HL-60/S4 treated with phorbol 12-myristate 13-acetate at 8.2 ng/mL for 4 days and 3 days (cell line): ENCODE measurements around the gene DPP4.

Source experiments
- in situ Hi-C: fragments of 300-500 bp; cut with MboI; formaldehyde crosslinking; loops from 2 replicates; pipeline ENCODE4 v1.15.0; 2022; ENCODE audit warnings: low sequenced_read_pairs

Gene DPP4

DNA sequence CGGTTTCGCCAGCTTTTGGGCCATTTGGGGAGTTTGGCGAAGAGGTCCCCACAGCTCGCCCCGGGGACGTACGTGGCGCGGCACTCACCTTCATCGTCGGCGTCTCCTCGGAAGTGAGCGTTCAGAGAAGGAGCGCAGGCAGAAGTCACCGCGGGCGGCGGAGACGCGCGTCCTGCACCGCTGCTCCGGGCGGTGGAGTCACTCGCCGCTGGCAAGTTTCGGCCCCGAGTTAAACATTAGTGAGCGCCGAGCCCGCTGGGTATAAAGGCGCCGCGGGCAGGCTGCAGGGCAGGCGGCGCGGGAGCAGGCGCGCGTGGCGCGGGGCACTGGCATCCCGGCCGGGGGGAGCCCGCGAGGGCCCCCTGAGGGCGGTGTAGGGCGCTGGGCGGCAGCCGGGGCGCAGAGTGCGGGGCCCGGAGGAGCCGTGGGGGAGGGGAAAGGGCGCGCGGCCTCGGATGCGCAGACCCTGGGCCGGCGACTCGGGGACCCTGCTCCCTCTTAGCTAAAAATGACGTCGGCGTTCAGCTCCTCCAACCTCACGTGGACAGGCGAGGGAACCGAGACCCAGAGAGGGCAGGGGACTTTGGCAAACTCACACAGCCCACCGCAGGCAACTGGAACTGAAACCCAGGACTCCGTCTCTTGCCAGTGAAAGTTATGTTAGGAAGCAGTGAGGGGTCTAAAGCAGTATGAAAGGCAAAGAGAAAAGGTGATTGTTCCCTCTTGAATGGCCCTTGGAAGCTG lies at the start of gene DPP4:
TSS of gene DPP4 (minus strand) at position 328 of the 744 bp plus-strand sequence. CDS start at position 94, 234 bp downstream.
- in situ Hi-C loops = no loop called here

DNA sequence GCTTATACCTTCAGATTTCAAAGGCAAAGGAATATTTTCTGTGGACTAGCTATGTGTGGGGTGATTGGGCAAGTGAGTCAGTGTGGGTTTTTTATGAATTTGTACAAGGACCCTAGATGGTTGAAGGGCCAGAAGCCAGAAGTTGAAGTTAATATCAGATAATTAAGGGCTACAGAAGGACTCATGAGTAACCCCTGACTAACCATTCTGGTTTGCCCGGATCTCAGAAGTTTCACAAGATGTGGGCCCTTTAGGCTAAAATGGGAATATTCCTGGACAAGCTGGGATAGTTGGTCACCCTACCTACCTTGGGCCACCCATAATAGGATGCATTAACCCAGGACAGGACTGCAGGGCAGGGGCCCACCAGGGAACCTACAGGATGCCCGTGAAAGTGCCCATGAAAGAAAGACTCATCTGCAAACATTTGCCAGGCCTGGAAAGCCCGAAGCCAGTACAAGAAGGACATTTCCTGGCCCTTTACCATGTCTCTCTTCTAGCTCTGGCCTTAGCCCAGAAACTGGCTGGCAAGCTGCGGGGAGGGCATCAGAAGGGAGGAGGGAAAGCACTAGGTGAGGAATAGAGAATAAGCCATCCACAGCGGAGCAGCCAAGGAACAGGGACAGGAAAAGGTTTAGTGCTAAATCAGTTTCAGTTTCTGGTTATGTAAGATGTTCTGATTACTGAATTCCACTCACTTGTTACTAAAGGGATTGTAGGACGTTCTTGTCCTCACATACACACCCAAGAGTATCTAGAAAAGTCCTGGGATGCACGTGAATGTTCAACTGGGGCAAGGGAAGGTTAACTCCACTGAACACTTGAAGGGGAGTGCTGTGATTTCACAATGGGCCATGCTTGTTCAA lies 44.4 kb upstream of the DPP4 start:
- in situ Hi-C loops = no loop called here

DNA sequence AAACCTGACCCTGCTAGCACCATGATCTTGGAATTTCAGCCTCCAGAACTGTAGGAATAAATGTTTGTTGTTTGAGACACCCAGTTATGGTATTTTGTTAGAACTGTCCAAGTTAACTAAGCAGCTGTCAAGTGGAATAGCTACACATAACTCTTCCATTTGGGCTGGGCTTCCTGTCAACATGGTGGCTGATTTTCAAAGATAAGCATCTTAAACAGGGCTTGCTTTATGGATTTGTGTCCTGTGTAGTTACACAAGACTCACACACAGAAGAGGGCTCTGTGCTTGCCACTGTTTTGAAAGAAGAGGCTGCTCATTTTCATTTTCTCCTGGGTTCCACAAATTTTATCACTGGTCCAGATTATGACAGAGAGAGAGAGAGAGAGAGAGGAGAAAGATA lies 42.3 kb upstream of the DPP4 start:
- in situ Hi-C loops = no loop called here

DNA sequence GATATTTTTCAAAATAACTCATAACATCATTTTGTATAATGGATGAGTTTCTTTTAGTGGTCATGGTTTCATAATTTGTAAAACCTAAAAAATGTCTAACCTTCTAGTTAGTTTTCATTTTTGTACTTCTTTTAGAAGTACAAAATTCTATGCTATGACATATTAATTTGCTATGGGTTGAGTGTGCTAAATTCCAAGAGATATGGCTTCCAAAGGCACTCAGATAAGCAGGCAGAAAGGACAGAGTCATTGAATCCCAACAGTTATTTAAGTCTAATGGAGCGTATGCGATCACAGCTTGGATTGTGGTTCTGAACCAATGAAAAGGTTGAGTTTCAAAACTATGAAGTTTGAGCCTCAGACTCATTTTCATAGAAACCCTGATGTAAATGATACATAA lies 41.1 kb upstream of the DPP4 start:
- in situ Hi-C loops = no loop called here

DNA sequence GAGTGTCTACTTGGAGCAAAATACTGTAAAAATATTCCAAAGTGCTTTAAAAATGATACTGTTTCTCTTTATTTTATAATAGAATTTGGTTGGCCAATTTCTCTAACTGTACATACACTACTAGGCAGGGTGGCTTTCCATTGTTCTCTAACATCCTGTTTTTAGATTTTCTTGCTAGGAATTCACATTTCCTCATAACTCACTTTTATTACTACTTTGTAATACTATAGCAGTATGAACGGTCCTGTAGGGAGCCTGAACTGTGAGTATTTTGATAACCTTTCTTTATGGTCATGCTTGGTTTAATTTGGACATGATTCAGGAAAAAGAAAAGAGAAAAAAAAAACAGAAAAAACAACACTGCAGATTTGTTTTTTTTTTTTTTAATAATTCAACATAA lies 40.3 kb upstream of the DPP4 start:
- in situ Hi-C loops = no loop called here

DNA sequence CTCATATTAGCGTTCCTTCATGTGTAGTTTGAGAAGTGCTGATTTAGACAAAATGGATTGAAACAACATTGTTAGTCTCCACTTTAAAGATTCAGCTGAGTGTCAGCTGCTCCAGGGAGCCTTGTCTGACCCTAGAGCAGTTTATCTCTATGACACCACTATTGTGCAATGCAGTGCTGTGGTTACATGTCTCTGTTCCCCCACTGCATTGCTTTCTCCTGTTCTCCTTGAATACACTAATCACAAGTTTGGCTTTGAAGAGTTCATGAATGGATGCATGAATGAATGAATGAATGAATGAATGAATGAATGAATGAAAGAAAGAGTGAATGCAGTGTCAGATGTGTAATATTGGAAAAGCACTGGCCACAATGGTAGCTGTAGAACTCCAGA lies 39.8 kb upstream of the DPP4 start:
- in situ Hi-C loops = no loop called here

DNA sequence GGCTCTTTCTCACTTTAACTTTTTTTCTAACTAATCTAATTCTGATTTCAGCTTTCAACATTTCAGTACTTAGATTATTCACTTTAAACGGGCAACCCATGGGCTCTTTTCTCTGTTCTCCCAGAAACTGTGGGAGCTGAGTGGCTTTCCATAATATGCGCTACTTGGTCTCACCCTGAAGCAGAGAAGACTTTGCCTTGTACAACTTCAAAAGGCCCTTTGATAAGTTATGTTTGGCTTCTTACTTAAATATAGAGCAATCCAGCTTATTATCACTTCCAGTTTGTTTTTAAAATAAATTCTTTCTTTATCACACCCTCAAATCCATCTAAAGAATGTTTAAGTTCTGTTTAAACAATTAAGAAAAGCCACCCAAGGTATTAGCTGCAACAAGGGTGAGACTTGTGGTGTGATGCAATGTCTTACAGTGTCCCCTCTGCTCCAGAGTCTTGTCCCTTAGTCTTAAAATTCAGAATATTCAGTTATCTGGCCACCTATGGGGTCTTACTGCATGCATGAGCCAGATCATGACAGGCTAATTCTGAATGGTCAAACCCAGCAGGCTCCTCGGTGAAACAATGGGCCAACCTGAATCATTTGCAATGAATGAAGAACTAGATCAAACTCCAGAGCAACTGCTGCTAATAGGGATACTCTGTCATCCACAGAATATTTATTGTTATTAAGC lies 39.2 kb upstream of the DPP4 start:
- in situ Hi-C loops = no loop called here

DNA sequence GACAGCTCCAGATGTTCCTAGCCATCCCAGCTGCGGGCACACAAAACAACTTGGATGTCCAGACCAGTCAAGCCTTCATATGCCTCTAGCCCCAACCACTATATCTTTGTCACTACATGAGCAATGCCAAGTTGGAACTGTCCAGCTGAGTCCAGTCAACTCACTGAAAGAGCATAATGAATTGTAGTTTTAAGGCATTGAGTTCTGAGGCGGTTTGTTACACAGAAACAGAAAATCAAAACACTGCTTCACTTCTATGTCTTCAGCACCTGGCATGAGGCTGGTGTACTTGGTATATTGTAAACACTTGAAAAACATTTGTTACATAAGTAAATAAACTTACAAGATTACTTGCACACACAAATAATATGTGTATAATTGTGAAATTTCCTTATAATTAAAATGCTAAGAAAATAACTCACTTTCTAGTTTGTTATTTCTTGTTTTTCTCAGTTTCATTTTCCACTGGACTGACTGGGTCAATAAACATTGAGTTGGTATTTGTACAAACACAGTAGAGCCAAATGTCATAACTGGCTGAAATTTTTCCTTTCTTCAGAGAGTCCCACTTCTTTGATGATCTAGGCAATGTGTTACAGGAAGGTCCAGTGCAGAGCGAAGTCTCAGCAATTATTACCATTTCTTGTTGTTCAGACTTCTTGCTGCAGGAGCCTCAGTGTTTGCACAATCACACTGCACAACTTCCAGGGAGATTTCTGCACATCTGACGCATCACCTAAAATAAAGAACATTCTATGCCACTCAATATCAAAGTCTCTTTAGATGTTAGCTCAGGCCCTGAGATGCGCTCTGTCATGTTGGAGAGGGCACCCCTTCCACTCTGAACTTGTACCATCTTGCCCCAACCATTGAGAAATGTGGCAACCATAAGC lies 38.2 kb upstream of the DPP4 start:
- in situ Hi-C loops = no loop called here

DNA sequence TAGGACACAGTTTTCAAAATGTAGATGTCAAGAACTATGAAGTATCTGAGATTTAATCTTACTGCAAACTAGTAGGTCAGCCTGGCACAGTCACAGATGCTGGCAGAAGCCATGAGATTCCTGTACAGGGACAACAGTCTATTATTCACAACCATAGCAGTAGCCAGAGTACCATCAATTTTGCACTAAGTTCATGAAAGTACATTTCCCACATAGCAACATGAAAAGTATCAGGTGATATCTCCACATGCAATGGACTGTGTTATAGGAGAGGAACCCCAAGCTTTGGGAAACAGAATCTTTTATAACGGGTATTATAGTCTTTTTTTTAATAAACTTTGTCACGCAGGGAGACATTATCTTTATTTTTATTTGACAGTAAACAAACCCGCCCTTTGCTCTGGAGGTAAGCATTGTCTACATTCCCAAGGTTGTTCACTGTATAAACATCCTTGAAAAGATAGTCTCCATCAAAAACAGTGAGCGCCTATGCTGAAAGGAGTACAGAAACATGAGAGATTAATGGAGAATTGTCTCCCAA lies 33.4 kb upstream of the DPP4 start:
- in situ Hi-C loops = no loop called here

DNA sequence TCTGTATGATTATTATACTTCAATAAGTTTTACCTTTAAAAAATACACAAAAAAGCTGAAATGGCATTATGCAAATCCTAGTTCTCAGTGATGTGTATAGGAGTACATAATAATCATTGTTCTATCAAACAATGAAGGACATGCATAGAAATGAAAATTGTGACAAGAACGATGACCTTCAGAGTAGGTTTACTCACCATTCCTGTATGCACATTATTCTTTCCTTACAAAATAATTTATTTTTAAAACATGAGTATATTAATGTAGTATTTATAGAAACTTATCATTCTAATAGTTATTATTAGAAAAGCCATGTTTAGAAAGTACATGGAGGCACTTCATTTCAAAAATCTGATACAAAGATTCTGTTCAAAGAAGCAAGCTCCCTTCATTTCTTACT lies 32.7 kb upstream of the DPP4 start:
- in situ Hi-C loops = no loop called here

DNA sequence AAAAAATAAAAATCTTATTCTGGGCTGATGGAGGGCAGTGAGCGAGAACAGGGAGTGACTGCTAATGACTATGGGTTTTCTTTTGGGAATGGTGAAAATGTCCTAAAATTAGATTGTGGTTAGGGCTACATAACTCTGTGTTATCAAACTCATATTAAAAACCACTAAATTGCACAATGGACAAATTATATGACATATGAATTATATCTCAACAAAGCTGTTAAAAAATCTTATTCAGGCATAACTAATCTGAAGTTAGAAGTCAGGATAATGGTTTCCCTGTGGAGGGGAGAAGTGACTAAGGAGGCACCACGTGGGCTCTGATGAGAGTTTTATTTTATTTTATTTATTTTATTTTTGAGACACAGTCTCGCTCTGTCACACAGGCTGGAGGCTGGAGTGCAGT lies 32.1 kb upstream of the DPP4 start:
- in situ Hi-C loops = no loop called here

DNA sequence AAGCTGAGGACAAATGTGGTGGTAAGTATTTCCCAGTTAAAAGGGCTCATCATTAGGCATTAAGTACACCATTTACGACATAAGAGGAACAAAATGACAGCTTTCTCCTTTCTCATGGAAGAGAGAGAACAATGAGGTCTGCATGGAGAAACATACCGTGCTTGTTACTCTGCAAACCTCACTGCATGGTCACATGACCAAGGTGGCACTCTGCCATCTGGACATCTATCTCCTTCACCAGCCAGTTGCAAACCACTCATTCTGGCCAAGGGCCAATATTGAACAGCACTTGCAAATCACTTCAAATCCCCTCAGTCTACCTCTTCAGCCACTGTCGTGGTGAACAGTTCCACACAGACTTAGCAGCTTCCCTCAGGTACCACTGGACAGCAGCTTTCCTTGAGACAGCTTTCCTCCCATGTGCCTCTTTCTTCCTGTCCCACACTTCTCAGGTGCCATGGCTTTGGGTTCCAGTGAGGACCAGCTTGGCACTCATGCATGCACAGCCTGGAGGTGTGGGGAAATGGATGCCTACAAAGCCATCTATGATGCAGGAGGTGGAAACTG lies 29.5 kb upstream of the DPP4 start:
- in situ Hi-C loops = no loop called here

DNA sequence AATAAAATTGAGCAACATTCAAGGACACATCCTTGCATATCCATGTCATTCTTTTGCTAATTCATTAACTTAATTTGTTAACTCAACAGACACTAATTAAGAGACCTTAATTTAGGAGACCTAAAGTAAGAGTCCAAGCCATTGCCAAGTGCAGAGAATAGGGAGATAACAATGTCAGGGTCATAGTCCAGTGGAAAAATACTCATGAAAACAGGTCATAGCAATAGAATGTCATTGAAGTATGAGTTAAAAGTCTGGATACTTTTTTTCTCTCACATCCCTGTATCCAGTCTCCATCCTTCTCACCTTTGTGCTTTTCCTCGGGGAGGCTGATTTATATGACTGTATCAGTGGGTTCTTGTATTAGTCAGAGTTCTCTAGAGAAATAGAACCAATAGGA lies 26.6 kb upstream of the DPP4 start:
- in situ Hi-C loops = no loop called here

DNA sequence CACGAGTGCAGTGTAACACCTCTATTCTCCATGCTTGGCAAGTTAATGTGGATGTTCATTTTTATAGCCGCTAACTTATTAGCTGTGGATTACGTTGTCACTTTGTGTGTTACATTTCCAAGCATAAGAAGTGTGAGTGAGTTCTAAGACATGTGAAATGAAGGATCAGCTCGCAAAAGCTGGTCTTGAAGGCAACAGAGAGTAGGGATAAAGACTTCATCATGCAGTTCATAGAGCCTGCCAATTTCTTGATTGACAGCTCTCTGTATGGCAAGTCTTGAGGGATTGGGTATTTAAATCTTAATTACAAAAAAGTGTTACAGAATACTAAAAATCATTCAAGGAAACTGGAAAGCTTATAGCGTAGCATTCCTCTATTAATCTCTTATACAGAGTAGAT lies 25.8 kb upstream of the DPP4 start:
- in situ Hi-C loops = no loop called here

DNA sequence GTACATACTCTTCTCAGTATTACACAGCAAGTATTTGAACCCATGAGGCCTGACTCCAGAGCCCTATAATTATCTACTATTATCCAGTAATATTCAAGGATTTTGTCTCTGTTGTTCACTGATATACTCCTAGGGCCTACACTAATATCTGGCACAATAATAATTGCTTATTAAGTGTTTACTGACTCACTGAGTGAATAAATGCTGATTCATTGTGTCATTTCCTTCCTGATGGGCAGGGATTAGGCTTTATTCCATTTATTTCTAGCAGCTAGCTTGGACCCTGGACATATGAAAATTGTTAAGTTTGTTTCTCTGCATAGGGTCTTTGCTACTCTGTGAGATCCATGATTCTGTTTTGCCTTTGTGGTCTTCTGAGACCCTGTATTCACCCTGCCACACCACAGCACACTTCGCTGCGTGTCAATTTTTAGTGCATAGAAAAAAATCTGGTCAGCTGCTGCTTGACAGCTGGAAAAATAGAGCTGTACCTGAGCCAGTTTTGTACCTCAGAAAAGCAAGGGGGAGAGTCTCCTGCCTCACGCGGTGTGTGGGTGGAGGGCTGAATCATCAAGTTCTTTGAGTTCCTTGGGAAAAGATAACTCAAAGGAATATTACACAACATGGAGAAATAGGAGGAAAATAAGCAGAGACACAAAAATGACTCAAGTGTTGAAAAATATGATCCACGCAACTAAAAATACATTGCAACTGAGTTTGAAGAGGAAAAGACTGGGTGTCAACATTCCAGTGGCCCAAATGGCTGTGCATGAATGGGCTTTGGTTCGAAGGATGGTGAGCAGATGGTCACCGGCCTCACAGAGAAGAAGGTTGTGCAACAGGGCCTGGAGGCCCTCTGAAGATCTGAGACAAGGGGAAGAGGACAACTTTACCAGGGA lies 18.9 kb upstream of the DPP4 start:
- in situ Hi-C loops = no loop called here

DNA sequence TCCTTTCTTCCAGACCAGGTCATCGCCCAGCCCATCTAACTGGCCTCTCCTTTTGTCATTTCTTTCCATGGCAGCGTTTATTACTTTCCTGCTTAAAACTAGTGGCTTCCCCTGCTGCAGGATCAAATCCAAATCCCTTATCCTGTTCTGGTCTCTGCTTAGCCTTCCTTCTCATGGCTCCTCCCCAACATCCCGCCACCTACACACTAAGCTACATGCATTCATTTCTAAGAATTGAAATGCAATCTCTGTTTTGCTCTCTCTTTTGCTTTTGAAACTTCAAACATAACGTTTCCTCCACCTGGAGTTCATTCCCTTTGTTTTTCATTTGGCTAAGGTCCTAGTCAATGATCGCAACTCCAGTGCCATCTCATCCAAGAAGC lies 18.0 kb upstream of the DPP4 start:
- in situ Hi-C loops = no loop called here

DNA sequence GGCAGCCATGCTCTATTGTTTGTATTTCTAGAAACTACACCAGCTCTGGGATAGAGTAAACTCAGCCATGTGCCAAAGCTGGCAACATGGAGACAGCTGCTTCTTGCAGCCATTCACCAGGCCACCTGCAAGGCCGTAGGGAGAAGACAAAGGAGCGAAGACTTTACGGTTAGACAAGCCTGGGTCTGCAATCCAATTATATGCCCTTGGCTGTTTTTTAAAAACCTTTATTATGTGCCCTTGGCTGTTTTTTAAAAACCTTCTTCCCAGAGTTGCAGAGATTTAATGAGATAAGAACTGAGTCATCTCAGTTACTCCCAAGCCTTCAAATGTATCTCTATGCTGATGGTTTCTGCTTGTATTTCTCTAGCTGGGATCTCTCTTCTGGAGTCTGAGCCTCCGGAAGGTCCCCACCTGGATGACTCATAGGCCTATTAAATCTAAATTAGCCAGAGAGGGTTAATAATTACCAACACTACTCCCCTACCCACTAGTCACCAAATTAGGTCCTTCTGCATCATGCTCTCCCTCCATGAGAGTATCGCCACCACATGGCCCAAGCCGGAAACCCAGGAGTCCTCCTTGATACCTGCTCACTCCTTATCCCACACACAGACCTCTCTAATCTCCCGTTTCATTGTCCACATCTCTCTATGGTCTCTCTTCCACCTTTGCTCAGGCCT lies 17.5 kb upstream of the DPP4 start:
- in situ Hi-C loops = no loop called here

DNA sequence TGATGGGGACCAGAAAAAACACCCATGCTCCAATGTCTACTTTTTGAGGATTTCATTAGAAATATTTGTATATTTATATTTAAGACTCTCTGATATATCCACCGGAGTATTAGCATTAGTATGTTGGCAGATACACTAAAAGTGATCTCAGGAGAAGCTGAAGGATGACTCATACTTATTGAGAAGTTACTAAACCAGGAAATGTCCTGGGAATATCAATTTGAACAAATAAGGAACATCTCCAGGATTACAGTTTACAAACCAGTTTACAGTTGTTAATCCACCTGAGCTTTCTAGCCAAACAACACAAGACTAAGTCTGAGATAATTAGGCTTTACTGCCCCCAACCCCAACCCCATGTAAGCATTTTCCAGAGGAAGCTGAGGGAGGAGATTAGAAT lies 16.1 kb upstream of the DPP4 start:
- in situ Hi-C loops = no loop called here

DNA sequence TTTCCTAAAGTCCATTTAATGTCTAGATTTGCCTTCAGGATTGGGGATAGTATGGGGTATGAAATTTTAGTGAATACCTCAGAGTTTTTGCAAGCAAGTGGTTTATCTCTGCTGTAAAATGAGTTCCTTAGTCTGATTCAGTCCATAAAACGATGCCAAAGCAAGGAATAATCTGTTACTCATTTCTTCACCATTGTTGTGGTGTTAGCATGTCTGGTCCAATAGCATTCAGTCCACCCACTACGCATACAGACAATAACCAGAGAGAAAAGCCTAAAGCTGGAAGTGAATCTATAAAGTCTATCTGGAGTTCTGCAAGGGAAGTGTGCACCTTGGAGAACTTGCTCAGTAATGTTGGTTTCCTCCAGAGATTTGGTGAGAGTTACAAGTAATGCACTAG lies 12.9 kb upstream of the DPP4 start:
- in situ Hi-C loops = no loop called here
